MCF 10A (cell line): ENCODE data around the gene PITPNM3. TPM values are rescaled to one million over a fixed set of nuclear protein-coding genes. Genes with fewer than 3 reads are reported as not detected.

Experiments
- BruUV-seq: library from RNA; stranded (reverse); fragments of 400-500 nt; replicated peaks from 2 replicates; lab custom pipeline; 2021; lab: Mats Ljungman, UMichigan
- CTCF ChIA-PET: fragments of 300-600 bp; sonication (Branson Sonifier 250); formaldehyde crosslinking; extraction: SDS; loops from one replicate; lab custom pipeline; 2021; ENCODE audit warnings: antibody characterized with exemption, inconsistent platforms; lab: Yijun Ruan, JAX
- POLR2A ChIA-PET: fragments of 300-600, 350-650 bp; sonication (Branson Sonifier 250); formaldehyde crosslinking; extraction: SDS; loops from one replicate; lab custom pipeline; 2020; ENCODE audit warnings: antibody characterized with exemption, inconsistent platforms; lab: Yijun Ruan, JAX
- DNase-seq: peaks from one replicate; pipeline ENCODE4 v3.0.0-alpha.2; 2018; ENCODE audit not compliant: unreplicated experiment
- H3K27ac Mint-ChIP-seq: one replicate; pipeline ENCODE4 v1.8.0; 2022; ENCODE audit warnings: mild to moderate bottlenecking, low read depth, mixed read lengths; ENCODE audit not compliant: unreplicated experiment
- H3K27me3 Mint-ChIP-seq: one replicate; pipeline ENCODE4 v1.8.0; 2022; ENCODE audit warnings: mixed read lengths; ENCODE audit not compliant: insufficient read depth, unreplicated experiment
- H3K36me3 Mint-ChIP-seq: one replicate; pipeline ENCODE4 v1.8.0; 2022; ENCODE audit warnings: mild to moderate bottlenecking, moderate library complexity, mixed read lengths; ENCODE audit not compliant: insufficient read depth, unreplicated experiment
- H3K4me1 Mint-ChIP-seq: one replicate; pipeline ENCODE4 v1.8.0; 2022; ENCODE audit warnings: mixed read lengths; ENCODE audit not compliant: insufficient read depth, unreplicated experiment
- H3K4me3 Mint-ChIP-seq: one replicate; pipeline ENCODE4 v1.8.0; 2022; ENCODE audit warnings: mild to moderate bottlenecking, moderate library complexity, mixed read lengths; ENCODE audit not compliant: unreplicated experiment
- H3K9me3 Mint-ChIP-seq: one replicate; pipeline ENCODE4 v1.8.0; 2022; ENCODE audit warnings: mixed read lengths; ENCODE audit not compliant: unreplicated experiment
- intact Hi-C: fragments of 100-400 bp; cut with micrococcal nuclease; formaldehyde crosslinking; loops from 2 replicates; pipeline ENCODE4 v1.14.1; 2022
- total RNA-seq: library from RNA; stranded (reverse); gene quantifications from 2 replicates; pipeline ENCODE4 v1.2.3, GENCODE V29; 2022
- TF ChIP-seq, protein P1 (sequence below): fragments of 200-600 bp; IDR thresholded peaks from one replicate; pipeline ENCODE4 v1.8.0; 2022; ENCODE audit warnings: antibody characterized with exemption, mild to moderate bottlenecking; ENCODE audit not compliant: unreplicated experiment

PITPNM3 gene
- total RNA-seq, 1 experiment from 2014 or later = 22.8 TPM

DNA sequence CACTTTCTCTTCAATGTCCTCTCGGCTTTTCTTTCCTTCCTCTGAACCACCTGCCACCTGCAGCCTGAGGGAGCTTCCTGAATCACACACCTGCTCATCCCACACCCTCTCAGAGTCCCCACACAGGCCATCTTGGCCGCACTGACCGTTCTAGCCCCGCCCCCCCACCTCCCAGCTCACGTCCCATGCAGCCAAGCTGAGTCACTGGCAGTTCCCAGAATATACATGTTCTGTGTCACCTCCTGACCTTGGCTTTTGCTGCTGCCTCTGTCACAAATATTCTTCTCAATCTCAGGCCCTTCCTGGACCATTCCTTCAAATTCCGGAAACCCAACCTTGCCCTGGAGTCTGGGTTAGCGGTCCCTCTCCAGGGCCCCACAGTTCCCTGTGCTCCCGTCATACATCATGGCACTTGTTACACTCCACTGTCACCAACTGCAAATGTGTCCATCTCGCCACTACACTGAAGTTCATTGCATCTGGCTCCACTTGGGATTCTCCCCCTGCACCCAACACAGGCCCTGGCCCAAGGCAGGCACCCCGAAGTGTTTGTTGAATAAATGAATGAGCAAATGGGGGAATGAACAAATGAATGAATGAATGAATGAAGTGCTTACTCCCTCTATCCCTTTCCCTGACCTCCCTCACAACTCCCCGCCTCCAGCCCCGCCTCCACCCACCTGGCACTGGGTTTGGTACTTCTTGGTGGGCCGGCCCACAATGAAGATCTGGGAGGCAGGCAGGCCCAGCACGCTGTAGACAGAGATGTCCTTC, 99.3 kb downstream of the PITPNM3 start:
- peak; percentile 71 for DNase-seq
- Mint-ChIP-seq H3K36me3 (peaks cover 21% of the 10 kb centered on the region), H3K4me1 (peaks cover 16% of the 10 kb centered on the region), H3K4me3 (no peak overlapping the region), H3K27ac (no peak overlapping the region), H3K9me3 (no peaks in the 10 kb centered on the region), H3K27me3 (no peaks in the 10 kb centered on the region)
- intact Hi-C loops = no loop called here
- TF ChIP-seq, protein P1, sequence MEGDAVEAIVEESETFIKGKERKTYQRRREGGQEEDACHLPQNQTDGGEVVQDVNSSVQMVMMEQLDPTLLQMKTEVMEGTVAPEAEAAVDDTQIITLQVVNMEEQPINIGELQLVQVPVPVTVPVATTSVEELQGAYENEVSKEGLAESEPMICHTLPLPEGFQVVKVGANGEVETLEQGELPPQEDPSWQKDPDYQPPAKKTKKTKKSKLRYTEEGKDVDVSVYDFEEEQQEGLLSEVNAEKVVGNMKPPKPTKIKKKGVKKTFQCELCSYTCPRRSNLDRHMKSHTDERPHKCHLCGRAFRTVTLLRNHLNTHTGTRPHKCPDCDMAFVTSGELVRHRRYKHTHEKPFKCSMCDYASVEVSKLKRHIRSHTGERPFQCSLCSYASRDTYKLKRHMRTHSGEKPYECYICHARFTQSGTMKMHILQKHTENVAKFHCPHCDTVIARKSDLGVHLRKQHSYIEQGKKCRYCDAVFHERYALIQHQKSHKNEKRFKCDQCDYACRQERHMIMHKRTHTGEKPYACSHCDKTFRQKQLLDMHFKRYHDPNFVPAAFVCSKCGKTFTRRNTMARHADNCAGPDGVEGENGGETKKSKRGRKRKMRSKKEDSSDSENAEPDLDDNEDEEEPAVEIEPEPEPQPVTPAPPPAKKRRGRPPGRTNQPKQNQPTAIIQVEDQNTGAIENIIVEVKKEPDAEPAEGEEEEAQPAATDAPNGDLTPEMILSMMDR = no peak
- ChIA-PET CTCF (interaction anchor here (0.5 to 0.6 kb wide), 2 partner anchors 14 to 997 kb away, joined by 3 read pairs; no protein-coding TSS in a partner anchor), POLR2A (interaction anchor here (0.6 kb wide), 1 partner anchor 335 kb away, joined by 4 read pairs; no protein-coding TSS in a partner anchor)
- BruUV-seq = no TSS peak

- intact Hi-C loops = no loop called here
Measured at GRCh38 chr17:6456321-6456720, 100.0 kb downstream of the PITPNM3 start.

GRCh38 chr17:6455321-6455705, 101.0 kb downstream of the PITPNM3 start:
- intact Hi-C loops = no loop called here
- no peak overlapping the region for H3K4me3 Mint-ChIP-seq
- H3K9me3 Mint-ChIP-seq = no peaks in the 10 kb centered on the region
- BruUV-seq = no TSS peak
- TF ChIP-seq, protein P1 = no peak
- POLR2A ChIA-PET = no interaction called here
- H3K27me3 Mint-ChIP-seq = no peaks in the 10 kb centered on the region
- peaks cover 16% of the 10 kb centered on the region for H3K4me1 Mint-ChIP-seq
- CTCF ChIA-PET = no interaction called here
- no peak for DNase-seq
- H3K36me3 Mint-ChIP-seq = peaks cover 17% of the 10 kb centered on the region
- H3K27ac Mint-ChIP-seq = no peak overlapping the region

More at GRCh38 chr17:6456321-6456720, 100.0 kb downstream of the PITPNM3 start:
- TF ChIP-seq, protein P1 = no peak
- DNase-seq = no peak
- peaks cover 18% of the 10 kb centered on the region for H3K36me3 Mint-ChIP-seq
- POLR2A ChIA-PET = no interaction called here
- H3K4me3 Mint-ChIP-seq = no peak overlapping the region
- no peaks in the 10 kb centered on the region for H3K27me3 Mint-ChIP-seq
- BruUV-seq = no TSS peak
- peaks cover 16% of the 10 kb centered on the region for H3K4me1 Mint-ChIP-seq
- no peaks in the 10 kb centered on the region for H3K9me3 Mint-ChIP-seq
- no peak overlapping the region for H3K27ac Mint-ChIP-seq
- CTCF ChIA-PET = no interaction called here

DNA sequence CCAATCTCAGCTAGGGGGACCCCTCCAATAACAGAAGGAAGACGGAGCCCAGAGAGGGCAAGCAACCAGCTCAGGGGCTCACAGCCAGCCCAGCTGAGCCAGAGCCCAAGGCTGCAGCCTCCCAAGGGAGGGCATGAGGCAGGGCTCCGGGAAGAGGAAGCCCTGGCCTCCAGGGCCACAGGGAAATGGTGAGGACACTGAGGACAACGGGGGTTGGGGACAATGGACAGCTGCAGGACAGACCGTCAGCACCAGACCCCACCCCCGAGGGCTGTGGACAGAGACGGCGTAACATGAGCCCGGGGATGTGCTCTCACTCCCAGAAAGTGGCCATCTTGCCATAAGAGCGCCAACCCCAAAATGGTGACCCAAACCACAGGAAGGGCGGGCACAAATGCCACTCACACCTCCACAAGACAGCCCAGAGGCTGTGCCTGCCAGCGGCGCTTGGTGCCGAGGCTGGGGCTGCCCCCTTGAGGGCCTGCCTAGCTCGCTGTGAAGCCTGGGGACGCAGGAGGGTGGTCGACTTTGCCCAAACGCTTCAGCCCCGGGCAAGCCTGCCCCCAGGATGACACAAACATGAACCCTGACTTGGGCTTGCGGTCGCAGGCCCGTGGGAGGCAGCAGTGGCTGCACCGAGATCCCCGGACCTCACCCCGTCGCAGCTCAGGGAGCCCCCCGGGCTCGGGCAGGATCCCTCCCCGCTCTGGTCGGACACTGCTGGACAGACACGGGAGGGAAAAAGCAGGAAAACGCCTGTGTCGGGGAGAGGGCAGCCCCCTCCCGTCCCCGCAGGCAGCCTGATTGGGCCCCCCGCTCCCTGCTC, 101.6 kb downstream of the PITPNM3 start:
- BruUV-seq = no TSS peak
- Mint-ChIP-seq H3K27ac (no peak overlapping the region), H3K9me3 (no peaks in the 10 kb centered on the region), H3K27me3 (no peaks in the 10 kb centered on the region), H3K36me3 (peaks cover 15% of the 10 kb centered on the region), H3K4me1 (peaks cover 16% of the 10 kb centered on the region), H3K4me3 (no peak overlapping the region)
- intact Hi-C loops = no loop called here
- POLR2A ChIA-PET = no interaction called here
- CTCF ChIA-PET = no interaction called here
- DNase-seq = no peak
- TF ChIP-seq, protein P1 = no peak
